H9 (cell line): ENCODE data around the gene ICE2. TPM values are rescaled to one million over a fixed set of nuclear protein-coding genes. Genes with fewer than 3 reads are reported as not detected.

ENCODE experiments used
- DNase-seq: peaks from one replicate; pipeline ENCODE4 v3.0.0-alpha.2; 2017
- H2AFZ ChIP-seq: one replicate; pipeline ENCODE4 v1.6.1; 2013; ENCODE audit warnings: mild to moderate bottlenecking, low read length, control low read depth, moderate library complexity
- H2AK5ac ChIP-seq: 2 replicates; pipeline ENCODE4 v1.6.1; 2013; ENCODE audit warnings: low read length, control low read depth, mixed read lengths; ENCODE audit not compliant: insufficient read length
- H2BK120ac ChIP-seq: one replicate; pipeline ENCODE4 v1.6.1; 2013; ENCODE audit warnings: low read depth, mild to moderate bottlenecking, low read length, control low read depth, inconsistent platforms; ENCODE audit not compliant: poor library complexity, severe bottlenecking
- H2BK12ac ChIP-seq: 2 replicates; pipeline ENCODE4 v1.6.1; 2013; ENCODE audit warnings: low read length, control low read depth, mixed read lengths, low read depth; ENCODE audit not compliant: insufficient read length
- H2BK15ac ChIP-seq: 2 replicates; pipeline ENCODE4 v1.6.1; 2013; ENCODE audit warnings: low read depth, low read length, control low read depth
- H2BK20ac ChIP-seq: one replicate; pipeline ENCODE4 v1.6.1; 2013; ENCODE audit warnings: low read depth, mild to moderate bottlenecking, low read length, control low read depth, inconsistent platforms; ENCODE audit not compliant: poor library complexity, severe bottlenecking
- H2BK5ac ChIP-seq: 2 replicates; pipeline ENCODE4 v1.6.1; 2013; ENCODE audit warnings: low read length, control low read depth, mixed read lengths; ENCODE audit not compliant: insufficient read length
- H3K14ac ChIP-seq: 2 replicates; pipeline ENCODE4 v1.6.1; 2013; ENCODE audit warnings: low read length, control low read depth; ENCODE audit not compliant: insufficient read depth
- H3K18ac ChIP-seq: 2 replicates; pipeline ENCODE4 v1.6.1; 2013; ENCODE audit warnings: low read depth, mild to moderate bottlenecking, mixed read lengths, low read length, control low read depth; ENCODE audit not compliant: insufficient read length
- H3K23ac ChIP-seq: 2 replicates; pipeline ENCODE4 v1.6.1; 2013; ENCODE audit warnings: low read length, control low read depth, mixed read lengths, low read depth; ENCODE audit not compliant: insufficient read length
- H3K23me2 ChIP-seq: 2 replicates; pipeline ENCODE4 v1.6.1; 2013; ENCODE audit warnings: low read depth, mild to moderate bottlenecking, mixed read lengths, low read length, control low read depth; ENCODE audit not compliant: insufficient read length, poor library complexity, severe bottlenecking
- H3K27ac ChIP-seq: 2 replicates; pipeline ENCODE4 v1.5.1; 2013; ENCODE audit warnings: low read length, control low read depth, mixed read lengths, low read depth; ENCODE audit not compliant: insufficient read length
- H3K27me3 ChIP-seq: 2 replicates; pipeline ENCODE4 v1.6.1; 2013; ENCODE audit warnings: low read length, control low read depth, inconsistent platforms; ENCODE audit not compliant: insufficient read depth
- H3K4ac ChIP-seq: 2 replicates; pipeline ENCODE4 v1.6.1; 2013; ENCODE audit warnings: low read depth, mild to moderate bottlenecking, control low read depth, inconsistent platforms, low read length, moderate library complexity
- H3K4me1 ChIP-seq: 2 replicates; pipeline ENCODE4 v1.6.1; 2013; ENCODE audit warnings: low read length, control low read depth, inconsistent platforms; ENCODE audit not compliant: insufficient read depth
- H3K4me2 ChIP-seq: 2 replicates; pipeline ENCODE4 v1.6.1; 2013; ENCODE audit warnings: low read length, control low read depth, mixed read lengths; ENCODE audit not compliant: insufficient read length, insufficient read depth
- H3K56ac ChIP-seq: 2 replicates; pipeline ENCODE4 v1.6.1; 2013; ENCODE audit warnings: low read depth, mild to moderate bottlenecking, mixed read lengths, low read length, control low read depth; ENCODE audit not compliant: insufficient read length
- H3K79me1 ChIP-seq: 2 replicates; pipeline ENCODE4 v1.6.1; 2013; ENCODE audit warnings: low read depth, mild to moderate bottlenecking, moderate library complexity, low read length, control low read depth, inconsistent platforms; ENCODE audit not compliant: insufficient read depth, poor library complexity, severe bottlenecking
- H3K79me2 ChIP-seq: 2 replicates; pipeline ENCODE4 v1.6.1; 2013; ENCODE audit warnings: low read length, control low read depth, inconsistent platforms; ENCODE audit not compliant: insufficient read depth
- H3K9ac ChIP-seq: 2 replicates; pipeline ENCODE4 v1.6.1; 2013; ENCODE audit warnings: low read length, control low read depth, mixed read lengths; ENCODE audit not compliant: insufficient read length; ENCODE audit errors: extremely low read depth
- H3K9me3 ChIP-seq: one replicate; pipeline ENCODE4 v1.6.1; 2013; ENCODE audit warnings: low read depth, low read length, inconsistent platforms; ENCODE audit not compliant: control insufficient read depth
- H3T11ph ChIP-seq: one replicate; pipeline ENCODE4 v1.6.1; 2013; ENCODE audit warnings: mild to moderate bottlenecking, low read length, control low read depth, inconsistent platforms
- H4K20me1 ChIP-seq: one replicate; pipeline ENCODE4 v1.6.1; 2013; ENCODE audit not compliant: control insufficient read depth, insufficient read length, insufficient read depth
- H4K5ac ChIP-seq: 2 replicates; pipeline ENCODE4 v1.6.1; 2013; ENCODE audit warnings: low read depth, mild to moderate bottlenecking, mixed read lengths, low read length, control low read depth; ENCODE audit not compliant: insufficient read length
- H4K8ac ChIP-seq: replicated peaks from 2 replicates; pipeline ENCODE4 v1.6.1; 2013; ENCODE audit warnings: low read length, control low read depth, mixed read lengths, low read depth; ENCODE audit not compliant: insufficient read length
- H4K91ac ChIP-seq: 2 replicates; pipeline ENCODE4 v1.6.1; 2013; ENCODE audit warnings: low read depth, mild to moderate bottlenecking, moderate library complexity, mixed read lengths, low read length, control low read depth; ENCODE audit not compliant: insufficient read length
- H3K27ac Mint-ChIP-seq, 3 experiments: 2 replicates in 2 of 3; 3 replicates in 1 of 3; pipeline ENCODE4 v1.8.0; 2020 to 2021; ENCODE audit warnings: mixed read lengths in 3 of 3, mild to moderate bottlenecking in 1 of 3, moderate library complexity in 1 of 3
- H3K27me3 Mint-ChIP-seq: 2 replicates; pipeline ENCODE4 v1.8.0; 2021; ENCODE audit warnings: low read depth, mild to moderate bottlenecking, moderate library complexity, mixed read lengths
- H3K36me3 Mint-ChIP-seq, 3 experiments: 2 replicates in 2 of 3; 3 replicates in 1 of 3; pipeline ENCODE4 v1.8.0; 2020 to 2021; ENCODE audit warnings: low read depth in 3 of 3, mixed read lengths in 3 of 3; ENCODE audit not compliant: insufficient read depth in 1 of 3
- H3K4me1 Mint-ChIP-seq, 2 experiments: 2 replicates each; pipeline ENCODE4 v1.8.0; 2020; ENCODE audit warnings: mixed read lengths in 2 of 2
- H3K4me3 Mint-ChIP-seq, 2 experiments: 2 replicates in 1 of 2; 3 replicates in 1 of 2; pipeline ENCODE4 v1.8.0; 2020 to 2021; ENCODE audit warnings: mild to moderate bottlenecking in 2 of 2, mixed read lengths in 2 of 2, moderate library complexity in 1 of 2
- H3K9me3 Mint-ChIP-seq, 2 experiments: 2 replicates in 1 of 2; 3 replicates in 1 of 2; pipeline ENCODE4 v1.8.0; 2020; ENCODE audit warnings: mild to moderate bottlenecking in 2 of 2, mixed read lengths in 2 of 2, moderate library complexity in 1 of 2
- WGBS: extraction: QIAGEN DNeasy Blood & Tissue Kit; methylation state at CpG from one replicate; pipeline ENCODE4 v1.1.7; 2013; ENCODE audit warnings: missing lambda C conversion rate, low lambda C conversion rate, mixed read lengths; ENCODE audit not compliant: insufficient read length; ENCODE audit errors: extremely low coverage; 5-methylcytosine and 5-hydroxymethylcytosine counted together
- total RNA-seq: library from RNA; stranded (reverse); gene quantifications from 2 replicates; pipeline ENCODE4 v1.2.1, GENCODE V29; 2021
- TF ChIP-seq, protein P1 (sequence below): fragments of 200-600 bp; sonication (generic); conservative IDR thresholded peaks from 3 replicates; pipeline ENCODE4 v1.8.0; 2021; ENCODE audit warnings: antibody characterized with exemption, mild to moderate bottlenecking

The ICE2 gene
- total RNA-seq, 1 experiment from 2014 or later, result 76.3 TPM

DNA sequence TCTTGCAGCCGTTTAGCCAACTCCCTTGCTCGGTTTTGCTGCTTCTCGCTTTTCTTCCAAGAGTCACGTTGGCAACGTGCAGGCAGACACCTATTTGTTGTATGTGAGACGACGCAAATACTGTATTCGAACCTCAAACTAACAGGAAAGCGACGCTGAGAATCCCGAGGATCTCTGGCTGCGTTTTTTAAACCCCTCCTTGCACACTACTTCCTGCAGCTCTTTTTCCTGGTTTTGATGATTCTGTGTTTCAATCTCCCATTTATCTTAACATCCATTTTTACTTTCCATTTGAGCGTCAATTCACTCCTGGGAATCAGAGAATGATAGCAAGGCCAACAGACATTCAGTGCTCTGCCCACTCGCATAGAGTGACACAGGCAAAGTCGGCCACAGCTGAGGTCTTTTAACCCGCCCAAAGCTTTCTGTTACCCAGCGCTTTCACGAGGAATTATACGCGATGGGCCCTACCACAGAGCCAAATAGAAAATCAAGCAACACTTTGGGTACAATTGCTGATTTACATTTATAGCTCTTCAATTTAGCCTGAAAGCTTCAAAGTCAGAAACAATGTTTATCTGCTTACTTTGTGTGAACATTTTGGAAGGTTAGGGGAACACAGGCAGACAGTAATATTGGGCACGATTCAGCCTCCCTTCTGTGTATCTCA lies 79.6 kb downstream of the ICE2 start:
- Histone ChIP-seq H3K23ac (no peak overlapping the region), H3K9ac (peak overlapping the region; percentile 30), H4K91ac (no peak overlapping the region), H2AK5ac (no peak overlapping the region), H3K4me1 (peaks cover 9% of the 10 kb centered on the region; the same call in 1 of the 2 replicates), H3K23me2 (peaks cover 23% of the 10 kb centered on the region), H4K5ac (no peak overlapping the region), H2BK20ac (no peak overlapping the region), H3K27me3 (peaks cover 1% of the 10 kb centered on the region; the same call in 1 of the 2 replicates), H4K8ac (no peak overlapping the region), H3K18ac (peak overlapping the region; percentile 92), H3K27ac (no peak overlapping the region), H2BK5ac (no peak overlapping the region), H3K9me3 (no peaks in the 10 kb centered on the region), H3K79me1 (no peaks in the 10 kb centered on the region), H3K56ac (no peak overlapping the region), H3K4ac (no peak overlapping the region), H2BK120ac (no peak overlapping the region), H3K79me2 (peaks cover 6% of the 10 kb centered on the region; the same call in 1 of the 2 replicates), H3K4me2 (peak overlapping the region; percentile 87), H2BK12ac (no peak overlapping the region), H3K14ac (peak overlapping the region; percentile 92), H4K20me1 (no peaks in the 10 kb centered on the region), H3T11ph (no peak overlapping the region), H2AFZ (peak overlapping the region; percentile 50), H2BK15ac (no peak overlapping the region)
- Mint-ChIP-seq H3K9me3 (no peaks in the 10 kb centered on the region; a peak in 1 of 5 replicates), H3K4me3 (peak overlapping the region; percentile 70 to 83), H3K4me1 (peaks cover 48 to 49% of the 10 kb centered on the region in 2 experiments), H3K27ac (no peak overlapping the region), H3K27me3 (peaks cover 38% of the 10 kb centered on the region), H3K36me3 (peaks cover 0 to 3% (median 0%) of the 10 kb centered on the region in 3 experiments; a peak in 2 of 7 replicates)
- TF ChIP-seq, protein P1, sequence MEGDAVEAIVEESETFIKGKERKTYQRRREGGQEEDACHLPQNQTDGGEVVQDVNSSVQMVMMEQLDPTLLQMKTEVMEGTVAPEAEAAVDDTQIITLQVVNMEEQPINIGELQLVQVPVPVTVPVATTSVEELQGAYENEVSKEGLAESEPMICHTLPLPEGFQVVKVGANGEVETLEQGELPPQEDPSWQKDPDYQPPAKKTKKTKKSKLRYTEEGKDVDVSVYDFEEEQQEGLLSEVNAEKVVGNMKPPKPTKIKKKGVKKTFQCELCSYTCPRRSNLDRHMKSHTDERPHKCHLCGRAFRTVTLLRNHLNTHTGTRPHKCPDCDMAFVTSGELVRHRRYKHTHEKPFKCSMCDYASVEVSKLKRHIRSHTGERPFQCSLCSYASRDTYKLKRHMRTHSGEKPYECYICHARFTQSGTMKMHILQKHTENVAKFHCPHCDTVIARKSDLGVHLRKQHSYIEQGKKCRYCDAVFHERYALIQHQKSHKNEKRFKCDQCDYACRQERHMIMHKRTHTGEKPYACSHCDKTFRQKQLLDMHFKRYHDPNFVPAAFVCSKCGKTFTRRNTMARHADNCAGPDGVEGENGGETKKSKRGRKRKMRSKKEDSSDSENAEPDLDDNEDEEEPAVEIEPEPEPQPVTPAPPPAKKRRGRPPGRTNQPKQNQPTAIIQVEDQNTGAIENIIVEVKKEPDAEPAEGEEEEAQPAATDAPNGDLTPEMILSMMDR, result no peak
- no CpG with 5 or more reads among the region's 21 CpGs for WGBS
- no peak for DNase-seq
